T-helper 1 cell (primary cell): Measurements from ENCODE around the gene RSRP1.
A peak's percentile ranks its signal among the peaks of the same experiment; 100 is the strongest.
"Not testable (repeated sequence)": the region's sequence is repeated elsewhere in the genome, so short reads cannot be mapped to it uniquely, and the experiment has no call there.

Experiments used
- DNase-seq, 5 donors: peaks; one replicate each; pipeline ENCODE4 v3.0.0-alpha.2; 2012 to 2020
- total RNA-seq, 4 donors: gene quantifications; one replicate each; lab custom pipeline; 2026; lab: John Stamatoyannopoulos, UW

Gene RSRP1, protein sequence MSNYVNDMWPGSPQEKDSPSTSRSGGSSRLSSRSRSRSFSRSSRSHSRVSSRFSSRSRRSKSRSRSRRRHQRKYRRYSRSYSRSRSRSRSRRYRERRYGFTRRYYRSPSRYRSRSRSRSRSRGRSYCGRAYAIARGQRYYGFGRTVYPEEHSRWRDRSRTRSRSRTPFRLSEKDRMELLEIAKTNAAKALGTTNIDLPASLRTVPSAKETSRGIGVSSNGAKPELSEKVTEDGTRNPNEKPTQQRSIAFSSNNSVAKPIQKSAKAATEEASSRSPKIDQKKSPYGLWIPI
- total RNA-seq: 490 to 727 (median 659) reads per million in 4 donors

DNA sequence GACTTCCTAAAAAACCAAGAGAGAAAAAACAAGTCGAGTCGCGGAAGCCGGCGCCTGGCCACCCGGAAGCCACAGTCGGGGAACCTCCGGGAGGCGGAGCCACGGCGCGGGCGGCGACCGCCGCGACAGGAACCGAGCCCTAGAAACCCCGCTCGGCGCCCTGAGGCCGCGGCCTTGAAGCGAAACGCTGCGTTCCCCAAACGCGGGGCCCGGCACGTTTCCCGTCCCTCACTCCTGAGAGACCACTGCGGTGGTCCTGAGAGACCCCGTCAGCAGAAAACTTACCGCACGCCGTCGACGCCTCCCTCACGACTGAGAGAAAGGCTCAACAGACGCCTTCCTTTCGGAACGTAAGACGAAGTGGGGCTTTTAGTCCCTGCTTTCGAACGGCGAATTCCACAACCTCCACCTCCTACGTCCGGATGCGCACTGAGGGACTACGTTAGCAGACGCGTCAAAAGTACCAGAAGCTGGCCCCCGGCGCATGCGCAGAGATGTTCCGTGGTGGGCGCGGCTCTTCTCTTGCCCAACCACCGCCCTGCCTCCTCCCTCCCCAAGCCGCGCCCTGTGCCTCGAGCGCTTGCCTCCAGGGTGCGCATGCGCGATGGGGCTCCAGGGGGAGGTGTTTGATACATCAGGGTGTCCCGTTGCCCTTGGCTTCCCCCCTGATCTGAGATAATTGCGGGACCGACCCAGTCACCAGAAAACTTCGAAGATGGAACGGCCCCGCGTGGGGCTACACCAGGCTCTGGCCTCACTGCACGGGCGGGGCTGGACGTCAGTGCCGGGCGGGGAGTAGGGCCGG lies at the start of gene RSRP1:
TSS of gene RSRP1 (minus strand) at position 431 of the 805 bp plus-strand sequence. CDS start 491 bp downstream, outside the sequence.
- peak; percentile 99 to 100 (median 100) for DNase-seq

DNA sequence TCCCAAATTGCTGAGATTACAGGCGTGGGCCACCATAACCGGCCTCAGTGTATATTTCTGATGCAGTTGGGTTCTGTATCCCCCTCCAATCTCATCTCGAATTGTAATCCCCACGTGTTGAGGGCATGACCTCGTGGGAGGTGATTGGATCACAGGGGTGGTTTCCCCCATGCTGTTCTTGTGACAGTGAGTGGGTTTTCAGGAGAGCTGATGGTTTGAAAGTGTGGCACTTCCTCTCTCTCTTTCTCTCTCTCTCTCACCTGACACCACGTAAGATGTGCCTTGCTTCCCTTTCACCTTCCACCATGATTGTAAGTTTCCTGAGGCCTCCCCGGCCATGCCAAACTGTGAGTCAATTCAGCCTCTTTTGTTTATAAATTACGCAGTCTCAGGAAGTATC lies 49.2 kb upstream of the RSRP1 start:
- not testable (repeated sequence) for DNase-seq

DNA sequence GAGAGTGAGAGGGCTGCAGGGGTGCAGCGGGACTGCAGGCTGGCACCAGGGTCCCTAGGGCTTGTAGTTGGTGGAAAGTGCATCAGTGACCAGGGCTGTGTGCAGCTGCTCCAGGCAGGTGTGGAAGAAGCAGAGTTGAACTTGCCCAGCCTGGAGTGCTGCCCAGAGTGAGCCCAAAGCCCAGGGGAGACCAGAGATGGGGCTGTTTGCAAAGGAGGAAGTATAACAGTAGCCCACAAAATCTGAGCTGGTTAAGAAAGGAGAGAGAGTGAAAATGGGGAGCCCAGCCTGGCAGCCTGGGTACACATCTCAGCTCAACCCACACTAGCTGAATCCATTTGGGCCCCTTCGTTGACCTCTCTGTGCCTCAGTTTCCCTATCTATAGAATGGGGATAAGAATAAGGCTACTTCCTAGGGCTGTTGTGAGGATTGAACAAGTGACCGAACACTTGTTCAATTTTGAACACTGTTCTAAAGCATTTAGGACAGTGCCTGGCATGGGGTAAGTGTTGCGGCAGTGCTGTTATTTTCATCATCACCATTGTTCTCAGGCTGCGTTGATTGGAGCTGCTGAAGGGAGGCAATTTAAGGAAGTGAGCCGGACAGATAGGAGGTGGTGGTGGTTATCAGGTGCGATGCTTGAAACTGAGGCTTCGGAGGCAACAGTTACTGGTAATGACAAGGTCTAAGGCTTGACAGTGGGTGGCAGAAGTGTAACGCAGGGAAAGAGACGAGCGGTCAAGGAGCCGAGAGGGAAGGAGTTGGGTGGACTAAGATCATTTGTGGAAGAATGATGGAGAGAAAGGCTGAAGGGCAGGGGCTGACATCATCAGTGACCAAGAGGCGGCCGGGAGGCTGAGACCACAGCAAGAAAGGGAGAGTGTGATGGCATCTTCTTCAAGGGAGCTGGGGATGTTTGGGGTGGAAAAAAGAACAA lies 47.9 kb upstream of the RSRP1 start:
- DNase-seq: not testable (repeated sequence)

DNA sequence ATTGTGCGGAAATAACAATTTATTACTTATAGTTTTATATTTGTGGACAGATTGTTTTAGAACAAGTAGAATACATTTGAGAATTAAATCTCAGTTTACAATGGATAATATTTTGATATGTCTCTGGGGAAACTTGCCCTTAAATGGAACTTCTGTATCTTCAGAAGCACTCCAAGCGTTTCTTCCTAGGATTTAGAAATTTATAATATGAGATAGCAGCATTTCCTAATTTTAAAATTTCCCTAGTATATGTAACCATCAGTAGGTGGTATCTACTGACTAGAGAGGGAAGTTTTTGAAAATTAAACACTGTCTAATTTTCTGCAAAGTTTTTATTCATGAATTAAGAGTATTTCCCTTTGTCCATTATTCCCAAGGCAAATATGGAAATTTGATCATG lies 46.2 kb upstream of the RSRP1 start:
- not testable (repeated sequence) for DNase-seq

DNA sequence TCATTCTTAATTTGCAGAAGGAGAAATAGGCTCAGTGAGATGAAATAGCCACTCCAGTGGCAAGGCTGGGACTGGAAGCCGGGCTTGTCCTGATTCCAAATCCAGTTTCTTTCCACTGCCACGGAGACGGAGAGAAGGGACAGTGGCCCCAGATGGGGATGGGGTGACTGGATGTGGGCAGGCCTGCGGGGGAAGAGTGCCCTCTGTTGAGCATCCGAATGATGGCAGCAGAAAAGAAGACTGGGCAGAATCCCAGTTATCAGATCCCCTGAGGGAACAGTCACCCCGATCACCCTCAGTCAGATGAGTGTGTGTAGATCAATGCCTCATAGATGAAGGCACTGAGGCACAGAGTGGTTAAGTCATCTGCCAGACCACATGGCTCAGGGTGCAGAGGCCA lies 42.8 kb upstream of the RSRP1 start:
- not testable (repeated sequence) for DNase-seq

DNA sequence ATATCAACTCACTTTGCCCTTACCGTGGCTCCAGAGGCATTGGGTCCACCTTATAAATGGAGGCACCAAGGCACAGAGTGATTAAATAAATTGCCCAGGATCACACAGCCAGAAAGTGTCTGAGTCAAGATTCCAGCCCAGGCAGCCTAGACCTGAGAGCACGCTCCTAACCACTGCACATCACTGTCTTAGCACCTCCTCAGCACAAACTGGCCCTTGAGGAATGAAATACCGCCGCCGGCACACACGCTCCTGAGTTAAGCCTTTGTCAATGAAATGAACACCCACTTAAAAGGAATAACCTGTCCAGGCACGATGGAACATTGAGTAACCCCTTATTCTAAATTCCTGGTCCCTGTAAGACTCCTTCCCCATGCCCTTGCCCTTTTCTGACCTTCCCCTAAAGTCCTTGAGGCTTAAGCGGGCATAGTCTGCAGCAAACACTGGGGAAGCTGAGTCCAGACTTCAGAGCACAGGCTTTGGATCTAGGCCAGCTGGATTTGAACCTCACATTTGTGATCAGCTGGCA lies 41.4 kb upstream of the RSRP1 start:
- DNase-seq: not testable (repeated sequence)

DNA sequence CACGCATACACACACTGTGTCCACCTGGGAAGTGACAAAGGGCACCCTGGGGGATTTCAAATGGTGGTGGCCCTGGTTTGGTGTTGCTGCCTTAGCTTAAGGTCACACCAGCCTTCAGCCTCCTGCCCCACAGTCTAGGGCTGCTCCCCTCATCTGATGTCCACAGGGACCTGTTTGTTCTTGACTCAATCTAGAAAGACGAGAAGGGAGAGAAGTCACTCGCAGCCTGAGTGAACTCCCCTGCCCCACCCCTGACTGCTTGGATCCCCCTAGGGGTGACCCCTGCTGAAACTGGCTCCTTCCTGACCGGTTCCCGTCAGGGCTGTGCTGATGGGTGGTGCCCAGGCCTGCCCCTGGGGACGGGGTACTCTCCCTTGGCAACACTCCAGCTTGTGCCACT lies 39.9 kb upstream of the RSRP1 start:
- DNase-seq: not testable (repeated sequence)

DNA sequence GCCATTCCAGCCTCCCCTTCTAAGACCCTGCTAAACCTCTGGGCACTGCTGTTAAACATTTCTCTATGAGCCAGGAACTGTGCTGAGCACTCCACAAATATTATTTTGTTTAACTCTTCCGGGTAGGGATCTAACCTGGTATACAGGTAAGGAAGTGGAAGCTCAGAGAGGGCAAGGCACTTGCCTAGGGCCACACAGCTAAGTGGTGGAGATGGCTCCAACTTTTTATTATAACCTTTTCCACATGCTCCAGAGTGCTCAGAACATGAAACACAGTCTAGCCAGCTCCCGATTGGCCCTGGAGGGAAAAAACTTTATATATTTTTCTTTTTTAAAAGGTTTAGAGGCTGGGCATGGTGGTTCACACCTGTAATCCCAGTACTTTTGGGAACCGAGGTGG lies 38.6 kb upstream of the RSRP1 start:
- DNase-seq: not testable (repeated sequence)

DNA sequence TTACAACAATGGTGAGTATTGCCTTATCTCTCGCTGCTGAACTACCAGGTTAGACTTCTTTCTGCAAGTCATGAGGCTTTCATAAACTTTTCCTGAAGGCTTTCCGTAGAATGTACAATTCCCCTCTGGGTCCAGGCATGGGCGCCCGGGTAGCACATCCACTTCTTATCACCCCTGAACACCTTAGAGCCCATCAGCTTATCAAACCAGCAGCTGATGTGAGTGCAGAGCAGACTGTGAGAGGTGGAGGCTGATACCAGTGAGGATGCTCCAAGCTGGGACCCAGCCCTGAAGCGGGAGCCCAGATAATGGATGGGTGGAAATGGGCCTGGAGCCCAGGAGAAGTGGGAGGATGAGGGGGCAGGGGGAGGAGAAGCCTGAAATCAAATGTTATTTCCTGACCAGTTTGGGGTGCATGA lies 32.4 kb upstream of the RSRP1 start:
- not testable (repeated sequence) for DNase-seq

DNA sequence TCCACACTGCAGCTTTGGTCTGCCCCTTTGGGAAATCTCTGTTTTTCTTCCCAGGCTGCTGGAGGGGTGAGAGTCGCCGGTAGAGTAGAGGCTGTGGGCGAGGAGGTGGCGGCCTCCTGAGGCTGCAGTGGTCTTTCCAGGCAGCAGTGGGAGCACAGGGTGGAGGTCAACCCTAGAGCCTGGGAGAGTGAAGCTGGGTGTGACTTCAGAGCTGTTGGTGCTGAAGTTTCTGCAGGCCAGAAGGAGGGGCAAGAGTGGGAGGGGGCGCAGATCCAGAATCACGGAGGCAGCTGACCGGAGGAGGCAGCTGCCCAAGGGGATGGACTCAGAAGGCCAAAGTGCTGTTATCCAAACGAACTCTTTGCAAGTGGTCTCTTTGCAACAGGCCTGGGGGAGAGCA lies 31.5 kb upstream of the RSRP1 start:
- DNase-seq: not testable (repeated sequence)

DNA sequence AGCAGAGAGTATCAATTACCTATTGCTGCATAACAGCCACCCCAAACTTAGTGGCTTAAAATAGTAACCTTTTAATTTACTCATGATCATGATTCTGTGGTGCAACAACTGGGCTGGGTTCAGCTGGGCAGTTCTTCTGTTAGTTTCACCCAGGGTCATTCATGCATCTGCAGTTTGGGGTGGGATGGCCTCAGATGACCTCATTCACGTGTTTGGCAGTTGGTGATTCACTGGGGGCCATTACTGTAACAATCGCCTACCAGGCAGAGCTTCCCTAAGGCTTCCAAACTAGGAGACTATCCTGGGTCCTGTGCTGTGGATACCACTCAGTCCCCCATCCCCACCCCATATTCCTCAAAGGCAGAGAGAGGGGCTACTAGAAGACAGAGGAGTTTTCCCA lies 31.1 kb upstream of the RSRP1 start:
- not testable (repeated sequence) for DNase-seq

DNA sequence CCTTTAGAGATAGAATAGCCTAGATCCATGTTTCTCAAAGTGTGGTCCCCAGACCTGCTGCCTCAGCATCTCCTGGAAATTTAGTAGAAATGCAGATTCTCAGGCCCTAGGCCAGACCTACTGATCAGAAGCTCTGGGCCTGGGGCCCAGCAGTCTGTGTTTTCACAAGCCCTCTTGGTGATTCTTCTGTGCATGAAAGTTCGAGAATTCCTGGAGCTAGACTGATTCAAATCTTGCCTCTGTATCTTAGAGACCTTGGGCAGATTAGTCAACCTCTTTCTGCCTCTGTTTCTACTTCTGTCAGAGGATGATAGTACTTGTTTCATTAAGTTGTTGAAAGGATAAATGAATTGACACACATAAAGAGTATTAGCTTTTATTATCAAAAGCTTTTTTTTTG lies 30.0 kb upstream of the RSRP1 start:
- DNase-seq: not testable (repeated sequence)

DNA sequence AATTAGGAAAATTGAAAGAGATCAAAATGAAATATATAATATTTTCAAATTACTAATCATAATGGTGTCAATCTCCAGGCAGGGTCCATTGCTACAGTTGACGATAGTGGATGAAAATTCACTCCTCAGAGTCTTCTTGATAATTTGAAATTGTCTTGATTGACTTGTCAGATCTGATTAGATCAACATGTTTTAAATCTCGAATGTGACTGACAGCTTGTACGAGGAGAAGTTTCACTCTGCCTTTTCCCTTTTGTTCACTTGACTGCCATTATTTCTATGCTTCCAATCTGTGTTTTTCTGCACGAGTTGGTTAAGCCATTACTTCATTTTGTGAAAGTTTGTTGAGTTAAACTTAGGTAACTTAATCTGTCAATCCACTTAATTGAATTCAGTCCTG lies 28.4 kb upstream of the RSRP1 start:
- not testable (repeated sequence) for DNase-seq

DNA sequence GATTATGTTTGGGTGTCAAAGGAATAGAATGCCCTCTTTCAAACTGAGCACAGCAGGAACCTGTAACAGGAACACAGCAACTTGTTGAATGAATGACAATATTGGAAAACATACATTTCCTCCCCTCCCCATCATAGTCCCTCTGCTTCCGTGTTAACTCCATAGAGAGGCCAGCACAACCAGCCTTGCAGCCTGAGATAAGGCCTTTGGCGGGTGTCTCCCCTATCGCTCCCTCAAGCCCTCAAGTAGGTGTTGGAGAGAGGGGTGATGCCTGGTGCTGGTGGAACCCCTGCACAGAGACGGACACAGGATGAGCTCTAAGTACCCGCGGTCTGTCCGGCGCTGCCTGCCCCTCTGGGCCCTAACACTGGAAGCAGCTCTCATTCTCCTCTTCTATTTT lies 25.0 kb upstream of the RSRP1 start, which contains the start of gene RHD:
TSS of gene RHD (plus strand) at position 272 of the 400 bp plus-strand sequence. CDS start at position 311, 39 bp downstream.
- not testable (repeated sequence) for DNase-seq

DNA sequence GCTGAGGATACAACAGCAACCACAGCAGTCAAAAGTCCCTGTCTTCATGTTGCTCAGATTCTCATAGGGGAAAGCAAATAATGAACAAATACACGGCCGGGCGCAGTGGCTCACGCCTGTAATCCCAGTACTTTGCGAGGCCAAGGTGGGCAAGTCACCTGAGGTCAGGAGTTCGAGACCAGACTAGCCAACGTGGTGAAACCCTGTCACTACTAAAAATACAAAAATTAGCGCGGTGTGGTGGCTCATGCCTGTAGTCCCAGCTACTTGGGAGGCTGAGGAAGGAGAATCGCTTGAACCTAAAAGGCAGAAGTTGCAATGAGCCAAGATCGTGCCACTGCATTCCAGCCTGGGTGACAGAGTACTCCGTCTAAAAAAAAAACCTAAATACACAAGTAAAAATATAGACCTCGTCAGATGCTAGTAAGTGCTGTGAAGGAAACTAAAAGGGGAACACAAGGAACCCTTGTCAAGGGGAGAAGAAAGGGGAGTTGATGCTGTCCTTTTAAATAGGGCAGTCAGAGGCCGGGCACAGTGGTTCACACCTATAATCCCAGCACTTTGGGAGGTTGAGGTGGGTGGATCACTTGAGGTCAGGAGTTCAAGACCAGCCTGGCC lies 21.0 kb upstream of the RSRP1 start:
- DNase-seq: not testable (repeated sequence)

DNA sequence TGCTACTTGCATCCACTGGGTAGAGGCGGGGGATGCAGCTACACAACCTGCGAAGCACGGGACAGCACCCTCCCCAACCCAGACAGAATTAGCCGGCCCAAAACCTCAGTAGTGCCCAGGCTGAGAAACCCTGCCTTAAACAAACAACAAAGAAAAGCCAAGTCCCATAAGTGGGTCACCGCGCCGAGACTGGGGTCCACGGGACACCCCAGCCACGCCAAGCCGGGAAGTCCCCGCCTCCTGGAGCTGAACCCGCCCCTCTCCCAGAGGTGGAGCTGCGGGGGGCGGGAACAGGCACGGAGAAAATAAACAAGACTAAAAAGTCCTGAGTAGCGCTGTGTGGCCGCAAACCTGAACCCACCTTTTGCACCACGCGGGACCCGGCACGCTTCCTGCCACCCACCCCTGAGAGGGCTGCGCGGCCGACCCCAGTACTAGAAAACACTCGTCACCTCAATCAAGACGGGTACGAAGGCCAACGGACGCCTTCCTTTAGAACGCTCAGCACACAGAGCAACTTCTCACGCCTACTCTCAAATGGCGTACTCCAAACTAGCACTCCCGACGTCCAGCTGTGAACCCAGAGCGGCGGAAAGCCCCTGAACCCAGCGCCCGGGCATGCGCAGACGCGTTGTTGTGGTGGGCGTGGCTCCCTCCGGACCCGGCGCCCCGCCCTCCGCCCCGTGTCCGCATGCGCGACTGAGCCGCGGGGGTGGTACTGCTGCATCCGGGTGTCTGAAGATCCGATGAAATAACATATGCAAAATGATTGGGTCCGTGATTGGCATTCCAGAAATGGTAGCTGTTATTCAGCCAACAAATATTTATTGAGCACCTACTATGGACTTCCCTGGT lies 20.3 kb upstream of the RSRP1 start:
- peak; percentile 80 to 88 (median 87) for DNase-seq

DNA sequence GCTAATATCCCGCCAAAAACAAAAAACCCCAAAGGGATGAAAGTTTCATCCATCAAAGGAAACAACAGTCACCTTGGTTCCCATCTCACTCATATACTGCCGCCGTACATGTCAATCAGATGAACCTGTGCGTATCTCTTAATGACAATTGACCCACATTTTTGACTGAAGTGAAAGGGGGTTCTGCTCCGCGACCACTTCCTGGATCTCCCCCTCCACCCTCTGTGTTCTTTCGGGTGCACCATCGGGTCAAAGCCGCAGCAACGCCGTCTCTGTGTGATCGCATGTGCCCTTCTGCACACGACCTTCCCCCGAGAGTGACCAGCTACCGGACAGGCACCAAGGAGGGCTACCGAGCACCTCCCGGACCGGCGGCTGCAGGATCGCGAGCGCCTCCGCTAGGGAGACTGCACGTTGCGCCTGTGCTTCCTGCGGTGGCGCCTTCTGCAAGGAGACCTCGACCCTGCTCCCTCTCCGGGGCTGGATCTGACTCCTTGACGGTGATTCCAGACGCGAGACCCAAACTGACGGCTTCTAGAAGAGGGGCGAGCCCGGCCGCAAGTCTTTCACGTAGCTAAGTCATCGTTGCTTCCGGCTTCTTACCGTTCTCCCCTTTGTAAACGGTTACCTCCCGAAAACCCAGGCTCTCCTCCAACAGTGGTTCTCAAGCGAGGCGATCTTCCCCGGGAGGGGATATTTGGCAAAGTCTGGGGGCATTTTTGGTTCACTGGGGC lies 19.5 kb upstream of the RSRP1 start:
- peak in 2 of 5 donors; percentile 8 to 33 for DNase-seq

DNA sequence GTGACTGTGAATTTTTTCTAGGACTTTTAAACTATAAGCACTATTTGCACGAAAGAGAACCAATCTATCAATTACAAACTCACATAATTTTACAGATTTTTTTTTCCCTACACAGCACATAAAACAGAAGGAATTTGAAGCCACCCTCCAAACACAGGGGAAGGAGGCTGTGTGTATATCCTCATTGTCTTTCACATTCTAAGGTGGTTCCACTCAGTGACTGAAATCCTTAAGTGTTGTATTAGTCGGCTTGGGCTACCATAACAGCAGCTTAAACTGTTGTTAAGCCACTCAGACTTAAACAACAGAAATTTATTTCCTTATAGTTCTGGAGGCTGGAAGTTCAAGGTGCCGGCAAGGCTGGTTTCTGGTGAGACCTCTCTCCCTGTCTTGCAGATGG lies 13.1 kb upstream of the RSRP1 start:
- DNase-seq: not testable (repeated sequence)

DNA sequence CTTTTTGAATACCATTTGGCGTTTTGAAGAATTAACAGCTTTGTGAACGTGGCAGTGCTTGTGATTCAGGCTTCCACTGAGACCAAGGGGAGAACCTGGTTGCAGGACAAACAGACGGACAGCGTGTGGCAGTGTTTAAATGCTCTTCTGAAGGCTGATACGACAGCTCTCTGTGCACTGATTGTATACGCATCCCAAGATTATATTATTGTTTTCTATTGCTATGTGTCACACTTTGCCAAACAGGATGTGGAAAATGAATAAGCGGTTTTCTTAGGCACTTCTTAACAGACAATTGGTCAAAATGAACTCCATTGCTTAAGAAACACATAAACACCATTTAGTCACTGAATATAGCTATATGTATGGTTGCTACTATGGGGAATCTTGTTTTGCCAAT lies 12.6 kb upstream of the RSRP1 start:
- DNase-seq: not testable (repeated sequence)

DNA sequence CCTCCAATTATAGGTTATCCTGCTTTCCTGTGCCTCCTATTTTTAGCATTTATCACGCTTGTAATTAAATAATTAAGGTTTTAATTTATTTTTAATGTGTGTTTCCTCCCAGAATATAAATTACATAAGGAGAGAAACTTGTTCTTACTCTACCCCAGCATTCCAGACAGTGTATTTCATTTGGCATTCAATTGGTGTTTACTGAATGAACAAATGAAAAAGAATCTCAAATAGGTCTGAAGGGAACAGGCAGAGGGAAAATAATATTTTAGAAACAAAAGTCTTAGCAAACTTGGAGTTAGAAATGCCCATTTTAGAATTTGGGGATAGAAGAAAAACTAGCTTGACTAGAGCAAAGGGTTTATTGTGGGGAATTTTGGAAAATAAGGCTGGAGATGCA lies 9.9 kb upstream of the RSRP1 start:
- no peak for DNase-seq
